ENCODE measurements around the gene NEO1. TPM values are rescaled to one million over a fixed set of nuclear protein-coding genes. Genes with fewer than 3 reads are reported as not detected.

Gene NEO1
- polyA plus RNA-seq, 1 donor (not counting 4 experiments of a cell fraction or from before 2014, with no cell fraction given), result 4.4 TPM

DNA sequence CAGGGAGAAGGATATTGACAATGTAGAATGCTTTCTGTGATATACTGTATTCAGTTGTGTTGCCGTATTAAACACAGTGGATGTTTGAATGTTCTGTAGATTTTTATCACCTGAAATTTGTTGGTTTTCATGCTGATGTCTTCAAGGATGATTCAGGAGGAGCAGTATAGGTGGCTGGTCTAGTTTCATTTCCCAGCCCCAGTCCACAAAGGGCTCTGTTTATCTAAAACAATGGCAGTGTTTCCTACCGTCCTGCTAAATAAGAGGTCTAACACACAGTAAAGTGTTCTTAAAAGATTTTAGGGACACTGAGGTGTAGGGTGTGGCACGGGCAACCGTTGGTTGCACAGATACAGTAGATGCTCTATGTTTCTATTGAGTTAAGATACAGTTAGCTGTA is 26.0 kb downstream of the NEO1 start:
- H3K27me3 ChIP-seq (ENCODE audit: control insufficient read depth, extremely low read depth, insufficient read depth, low read length), result no peaks in the 10 kb centered on the region
- no peaks in the 10 kb centered on the region for H3K9me3 ChIP-seq (ENCODE audit: control insufficient read depth, low read depth, low read length)
- no peak overlapping the region for H2AFZ ChIP-seq (ENCODE audit: control insufficient read depth, low read length)
- dilution Hi-C loops (cut with MboI; ENCODE audit: extremely low pct_ligation_motif_present, low sequenced_read_pairs), result no loop called here
- TF ChIP-seq, protein P1, sequence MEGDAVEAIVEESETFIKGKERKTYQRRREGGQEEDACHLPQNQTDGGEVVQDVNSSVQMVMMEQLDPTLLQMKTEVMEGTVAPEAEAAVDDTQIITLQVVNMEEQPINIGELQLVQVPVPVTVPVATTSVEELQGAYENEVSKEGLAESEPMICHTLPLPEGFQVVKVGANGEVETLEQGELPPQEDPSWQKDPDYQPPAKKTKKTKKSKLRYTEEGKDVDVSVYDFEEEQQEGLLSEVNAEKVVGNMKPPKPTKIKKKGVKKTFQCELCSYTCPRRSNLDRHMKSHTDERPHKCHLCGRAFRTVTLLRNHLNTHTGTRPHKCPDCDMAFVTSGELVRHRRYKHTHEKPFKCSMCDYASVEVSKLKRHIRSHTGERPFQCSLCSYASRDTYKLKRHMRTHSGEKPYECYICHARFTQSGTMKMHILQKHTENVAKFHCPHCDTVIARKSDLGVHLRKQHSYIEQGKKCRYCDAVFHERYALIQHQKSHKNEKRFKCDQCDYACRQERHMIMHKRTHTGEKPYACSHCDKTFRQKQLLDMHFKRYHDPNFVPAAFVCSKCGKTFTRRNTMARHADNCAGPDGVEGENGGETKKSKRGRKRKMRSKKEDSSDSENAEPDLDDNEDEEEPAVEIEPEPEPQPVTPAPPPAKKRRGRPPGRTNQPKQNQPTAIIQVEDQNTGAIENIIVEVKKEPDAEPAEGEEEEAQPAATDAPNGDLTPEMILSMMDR (optimal IDR thresholded peaks at IDR 0.05 in 1 of 3, IDR thresholded peaks at IDR 0.05 in 1 of 3, conservative IDR thresholded peaks at IDR 0.05 in 1 of 3; ENCODE audit: extremely low read depth in 1 of 3, insufficient read depth in 2 of 3, low read length in 3 of 3), result no peak
- no peak for TF ChIP-seq EZH2 (IDR thresholded peaks at IDR 0.05; ENCODE audit: low read length)
- no peaks in the 10 kb centered on the region for H3K9me1 ChIP-seq (ENCODE audit: control insufficient read depth, extremely low read depth, insufficient read depth, low read length)
- no peaks in the 10 kb centered on the region for H3K79me2 ChIP-seq (ENCODE audit: control insufficient read depth, insufficient read depth, low read length)
- H3K36me3 ChIP-seq (ENCODE audit: control insufficient read depth in 2 of 2, extremely low read depth in 1 of 2, insufficient read depth in 2 of 2, low read length in 2 of 2), result no peaks in the 10 kb centered on the region
- DNase-seq (ENCODE audit: low read depth, low spot score) (no peak), FAIRE-seq (no peak)
- no peak overlapping the region for H3K9ac ChIP-seq (ENCODE audit: control insufficient read depth, extremely low read depth, insufficient read depth, low read length)
- H3K4me1 ChIP-seq (ENCODE audit: control insufficient read depth, extremely low read depth, insufficient read depth, low read length), result peaks cover 5% of the 10 kb centered on the region
- H3K4me2 ChIP-seq (ENCODE audit: control insufficient read depth, extremely low read depth, insufficient read depth, low read depth, low read length), result peak overlapping the region; percentile 22
- no peak overlapping the region for H3K4me3 ChIP-seq (ENCODE audit: control insufficient read depth in 2 of 3, extremely low read depth in 1 of 3, insufficient read depth in 2 of 3, low read depth in 1 of 3, low read length in 3 of 3)
- no peak overlapping the region for H3K27ac ChIP-seq (ENCODE audit: control insufficient read depth, insufficient read depth, low read length)
- no peaks in the 10 kb centered on the region for H4K20me1 ChIP-seq (ENCODE audit: control insufficient read depth, extremely low read depth, insufficient read depth, low read length)

DNA sequence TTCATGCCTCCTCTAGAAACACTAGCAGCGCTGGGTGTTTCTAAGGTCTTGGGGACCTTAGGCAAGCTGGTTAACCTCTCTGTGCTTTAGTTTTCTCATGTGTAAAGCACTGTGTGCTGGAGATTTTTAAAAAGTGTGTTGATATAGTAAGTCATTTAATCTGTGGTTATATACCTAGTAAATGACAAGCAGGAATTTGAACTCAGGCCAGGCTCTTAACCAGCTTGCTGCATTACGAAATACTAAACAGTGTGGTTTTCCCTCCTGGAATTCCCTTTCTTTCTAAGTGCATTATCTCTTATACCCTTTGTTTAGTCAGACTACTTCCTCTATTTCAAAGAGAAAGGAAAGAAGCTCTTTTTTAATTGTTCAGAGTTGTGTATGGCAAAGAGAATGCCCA is 26.5 kb downstream of the NEO1 start:
- H3K9ac ChIP-seq (ENCODE audit: control insufficient read depth, extremely low read depth, insufficient read depth, low read length), result no peak overlapping the region
- no peaks in the 10 kb centered on the region for H3K79me2 ChIP-seq (ENCODE audit: control insufficient read depth, insufficient read depth, low read length)
- no peak for DNase-seq (ENCODE audit: low read depth, low spot score)
- peak overlapping the region; percentile 22 for H3K4me2 ChIP-seq (ENCODE audit: control insufficient read depth, extremely low read depth, insufficient read depth, low read depth, low read length)
- dilution Hi-C loops (cut with MboI; ENCODE audit: extremely low pct_ligation_motif_present, low sequenced_read_pairs), result no loop called here
- no peaks in the 10 kb centered on the region for H3K9me3 ChIP-seq (ENCODE audit: control insufficient read depth, low read depth, low read length)
- H2AFZ ChIP-seq (ENCODE audit: control insufficient read depth, low read length), result no peak overlapping the region
- peaks cover 5% of the 10 kb centered on the region for H3K4me1 ChIP-seq (ENCODE audit: control insufficient read depth, extremely low read depth, insufficient read depth, low read length)
- H3K27me3 ChIP-seq (ENCODE audit: control insufficient read depth, extremely low read depth, insufficient read depth, low read length), result no peaks in the 10 kb centered on the region
- no peak overlapping the region for H3K27ac ChIP-seq (ENCODE audit: control insufficient read depth, insufficient read depth, low read length)
- no peak for TF ChIP-seq EZH2 (IDR thresholded peaks at IDR 0.05; ENCODE audit: low read length)
- TF ChIP-seq, protein P1 (optimal IDR thresholded peaks at IDR 0.05 in 1 of 3, IDR thresholded peaks at IDR 0.05 in 1 of 3, conservative IDR thresholded peaks at IDR 0.05 in 1 of 3; ENCODE audit: extremely low read depth in 1 of 3, insufficient read depth in 2 of 3, low read length in 3 of 3), result no peak
- no peaks in the 10 kb centered on the region for H3K9me1 ChIP-seq (ENCODE audit: control insufficient read depth, extremely low read depth, insufficient read depth, low read length)
- no peaks in the 10 kb centered on the region for H3K36me3 ChIP-seq (ENCODE audit: control insufficient read depth in 2 of 2, extremely low read depth in 1 of 2, insufficient read depth in 2 of 2, low read length in 2 of 2)
- FAIRE-seq, result peak; percentile 78
- no peak overlapping the region for H3K4me3 ChIP-seq (ENCODE audit: control insufficient read depth in 2 of 3, extremely low read depth in 1 of 3, insufficient read depth in 2 of 3, low read depth in 1 of 3, low read length in 3 of 3)
- no peaks in the 10 kb centered on the region for H4K20me1 ChIP-seq (ENCODE audit: control insufficient read depth, extremely low read depth, insufficient read depth, low read length)

Measured in keratinocyte (primary cell).